GM21717 (cell line): ENCODE measurements around the gene NCOA1.

Experiments
- ATAC-seq: cut with Tn5 transposase; IDR thresholded peaks from one replicate; pipeline ENCODE4 v1.9.1; 2021; ENCODE audit warnings: mild to moderate bottlenecking, moderate library complexity; ENCODE audit not compliant: unreplicated experiment

NCOA1 gene

DNA sequence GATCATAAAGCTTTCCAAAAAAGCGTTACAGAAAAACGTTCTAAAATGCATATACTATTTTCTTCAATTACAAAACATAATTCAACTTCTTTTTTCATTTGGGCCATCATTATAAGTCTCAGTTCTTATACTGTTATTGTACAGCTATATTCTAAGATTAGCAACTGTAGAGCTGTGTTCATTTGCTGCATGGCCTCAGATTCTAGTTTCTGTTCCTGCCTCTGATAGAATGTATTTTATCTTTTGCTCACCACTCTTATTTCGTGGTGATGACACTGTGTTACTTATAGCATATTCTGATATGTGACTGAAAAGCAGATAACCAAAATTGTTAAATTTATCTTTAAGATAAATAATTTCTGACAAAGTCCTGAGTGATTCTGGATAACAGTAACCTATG, 234.9 kb downstream of the NCOA1 start:
- no peak for ATAC-seq

DNA sequence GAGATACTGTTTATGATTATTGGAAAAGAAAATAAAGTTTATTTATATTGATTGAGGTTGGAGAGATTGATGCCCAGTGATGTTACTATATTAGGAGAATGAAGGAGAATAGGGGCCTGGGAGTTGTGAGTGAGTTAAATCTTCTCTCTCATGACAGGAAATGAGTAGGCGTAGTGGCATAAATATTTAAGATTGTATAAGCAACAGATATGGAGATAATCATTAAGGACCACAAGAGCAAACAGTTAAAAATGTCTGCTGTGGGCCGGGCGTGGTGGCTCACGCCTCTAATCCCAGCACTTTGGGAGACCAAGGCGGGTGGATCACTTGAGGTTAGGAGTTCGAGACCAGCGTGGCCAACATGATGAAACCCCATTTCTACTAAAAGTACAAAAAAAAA, 239.4 kb downstream of the NCOA1 start:
- ATAC-seq: no peak

DNA sequence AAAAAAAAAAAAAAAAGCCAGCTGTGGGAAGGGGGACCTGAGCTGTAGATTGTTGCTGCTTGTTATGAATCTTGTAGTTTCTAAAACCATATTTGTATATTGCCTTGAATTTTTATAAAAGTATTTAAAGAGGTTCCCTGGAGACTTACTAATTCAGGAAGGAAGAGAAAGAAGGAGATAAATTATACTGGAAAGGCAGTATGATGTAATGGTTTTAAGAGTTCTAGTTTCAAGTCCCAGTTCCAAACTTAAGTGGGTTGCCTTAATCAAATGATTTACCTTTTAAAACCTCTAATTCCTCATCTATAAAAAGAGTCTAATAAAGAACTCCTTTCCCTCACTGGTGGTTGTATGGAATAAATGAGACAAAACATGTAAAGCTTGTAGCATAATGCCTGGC, 240.0 kb downstream of the NCOA1 start:
- no peak for ATAC-seq

DNA sequence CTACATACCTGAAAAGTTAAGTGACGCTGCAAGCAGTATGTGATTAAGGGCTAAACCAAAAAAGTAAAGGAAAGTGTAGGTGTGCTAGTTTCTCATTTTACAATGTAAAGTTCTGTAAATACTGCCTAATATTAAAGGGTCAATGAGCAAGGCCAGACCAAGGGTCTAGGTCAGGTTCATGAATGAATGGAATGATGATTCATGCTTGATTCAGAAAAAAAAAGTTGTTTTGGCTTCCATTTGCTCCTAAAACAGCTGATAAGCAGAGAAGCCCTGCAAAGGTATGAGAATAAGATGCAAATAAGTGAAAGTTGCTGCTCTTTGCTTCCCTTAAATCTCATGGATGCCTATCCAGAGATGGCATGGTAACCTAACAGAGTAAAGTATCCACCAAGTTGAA, 240.9 kb downstream of the NCOA1 start:
- no peak for ATAC-seq

DNA sequence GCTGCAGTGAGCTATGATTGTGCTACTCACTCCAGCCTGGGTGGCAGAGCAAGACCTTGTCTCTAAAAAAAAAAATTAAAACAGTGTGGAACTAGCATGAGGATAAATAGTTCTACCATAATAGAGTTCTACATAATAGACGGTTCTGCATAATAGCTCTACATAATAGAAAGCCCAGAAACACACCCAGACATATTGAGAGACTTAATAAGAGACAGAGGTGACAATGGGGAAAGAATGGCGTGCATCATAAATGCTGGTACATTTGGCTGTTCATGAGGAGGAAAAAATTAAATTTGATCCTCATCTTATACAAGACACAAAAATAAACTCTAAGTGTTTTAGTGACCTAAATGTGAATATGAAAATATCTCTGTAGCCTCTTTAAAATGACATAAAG, 243.7 kb downstream of the NCOA1 start:
- no peak for ATAC-seq

DNA sequence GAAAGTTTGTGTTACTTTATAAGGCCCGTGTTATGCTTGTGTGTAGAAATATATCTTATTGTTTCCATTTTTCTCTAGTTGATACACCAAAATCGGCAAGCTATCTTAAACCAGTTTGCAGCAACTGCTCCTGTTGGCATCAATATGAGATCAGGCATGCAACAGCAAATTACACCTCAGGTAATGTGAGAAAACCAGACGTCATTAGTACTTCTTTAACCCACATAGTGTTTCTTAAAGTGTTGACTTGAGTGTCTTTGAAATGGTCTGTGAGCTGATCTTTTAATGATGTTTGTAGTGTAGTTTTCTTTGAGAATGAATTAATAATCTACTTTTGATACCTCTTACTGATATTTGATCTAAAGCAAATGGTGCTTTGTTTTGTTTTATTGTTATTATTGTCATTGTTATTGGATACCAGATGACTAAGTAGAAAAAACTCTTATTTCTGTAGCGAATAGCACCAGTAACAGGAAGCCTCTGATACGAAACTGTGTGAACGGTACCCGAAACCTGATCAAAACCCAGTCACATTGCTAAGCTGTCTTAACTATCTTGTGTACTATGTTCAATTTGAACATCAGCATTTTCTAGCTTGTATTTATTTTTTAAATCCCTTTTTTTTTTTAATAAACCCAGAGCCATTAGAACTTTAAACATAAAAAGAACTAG, 248.4 kb downstream of the NCOA1 start:
- no peak for ATAC-seq

DNA sequence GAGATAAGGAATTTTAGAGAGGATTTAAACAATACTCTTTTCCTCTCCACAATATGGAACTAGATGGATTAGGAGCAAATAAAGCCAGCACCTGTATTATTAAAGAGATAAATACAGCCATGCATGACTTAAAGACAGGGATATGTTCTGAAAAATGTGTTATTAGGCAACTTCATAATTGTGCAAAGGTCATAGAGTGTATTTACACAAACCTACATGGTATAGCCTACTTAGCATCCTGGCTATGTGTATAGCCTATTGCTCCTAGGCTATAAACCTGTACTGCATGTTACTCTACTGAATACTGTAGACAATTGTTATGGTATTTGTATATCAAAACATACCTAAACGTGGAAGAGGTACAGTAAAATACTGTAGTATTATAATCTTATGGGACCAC, 249.1 kb downstream of the NCOA1 start:
- no peak for ATAC-seq

DNA sequence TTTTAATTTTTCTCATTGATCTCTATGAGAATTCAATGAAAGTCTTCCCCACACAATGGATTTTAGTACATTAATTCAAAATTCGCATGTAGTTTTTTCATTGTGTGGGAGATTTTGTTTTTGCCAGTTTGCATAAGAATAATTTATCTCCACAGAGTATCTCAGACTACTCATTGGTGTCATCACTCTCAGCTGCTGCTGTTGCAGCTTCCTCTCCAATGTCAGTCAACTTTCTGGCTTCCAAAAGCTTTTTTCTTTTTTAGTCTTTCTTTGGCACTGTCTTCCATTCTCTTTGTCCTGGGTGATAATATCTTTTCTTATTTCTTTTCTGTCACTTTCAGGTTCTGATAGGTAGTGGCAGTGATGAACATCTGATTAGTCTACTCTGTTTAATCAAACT, 251.7 kb downstream of the NCOA1 start:
- ATAC-seq: no peak

DNA sequence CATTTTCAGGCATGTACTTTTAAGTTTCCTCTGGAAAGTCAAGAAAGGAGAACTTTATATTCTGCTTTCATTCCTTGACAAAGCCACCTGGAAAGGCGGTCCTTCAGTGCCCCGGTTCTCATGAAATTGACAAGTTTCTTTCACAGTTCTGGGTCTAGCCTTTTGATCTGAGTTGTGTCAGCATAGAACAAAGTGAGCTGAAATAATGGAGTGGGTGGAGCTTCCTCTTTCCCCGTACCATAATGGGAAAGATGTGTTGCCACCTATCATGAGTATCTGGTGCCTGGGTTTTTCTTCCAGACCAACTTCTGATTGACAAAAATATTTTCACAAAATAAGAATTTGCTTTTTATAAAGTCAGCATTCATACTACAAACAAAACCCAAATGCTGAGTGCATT, 252.9 kb downstream of the NCOA1 start:
- ATAC-seq: no peak

DNA sequence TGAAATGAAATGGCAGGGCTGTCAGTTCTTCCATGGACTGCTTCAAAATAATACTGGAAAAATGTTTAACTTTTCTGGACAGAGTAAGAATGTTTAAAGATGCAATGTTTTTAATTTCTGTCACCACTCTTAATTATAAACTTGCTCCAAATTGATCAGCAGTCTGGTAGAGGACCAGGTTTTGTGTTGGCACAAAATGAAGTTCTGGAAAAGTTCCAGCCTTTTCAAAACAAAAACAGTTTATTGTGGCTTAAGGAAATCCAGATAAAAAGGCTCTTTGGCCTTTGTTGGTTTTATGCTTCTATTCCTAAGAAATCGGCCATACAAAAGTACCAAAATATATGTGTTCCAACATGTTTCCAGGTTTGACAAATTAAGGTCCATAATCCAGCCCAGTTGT, 253.3 kb downstream of the NCOA1 start:
- no peak for ATAC-seq

DNA sequence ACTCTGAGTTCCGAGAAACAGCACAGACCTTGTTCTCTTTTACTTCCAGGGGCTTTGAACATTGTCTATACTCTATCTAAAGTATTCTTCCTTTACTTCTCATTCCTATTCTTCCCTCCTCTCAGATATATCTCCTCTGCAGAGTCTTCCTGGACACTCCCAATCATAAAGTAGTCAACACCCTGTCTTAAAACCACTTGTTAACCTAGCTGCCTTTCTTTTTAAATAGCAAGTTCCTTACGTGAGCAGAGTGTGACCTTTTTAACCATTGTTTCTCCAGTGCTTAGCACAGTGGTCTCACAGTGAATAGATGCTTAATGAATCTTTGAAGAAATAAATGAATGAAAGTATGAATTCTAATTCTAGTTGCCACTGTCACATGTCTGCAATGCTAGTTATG, 254.8 kb downstream of the NCOA1 start:
- no peak for ATAC-seq

DNA sequence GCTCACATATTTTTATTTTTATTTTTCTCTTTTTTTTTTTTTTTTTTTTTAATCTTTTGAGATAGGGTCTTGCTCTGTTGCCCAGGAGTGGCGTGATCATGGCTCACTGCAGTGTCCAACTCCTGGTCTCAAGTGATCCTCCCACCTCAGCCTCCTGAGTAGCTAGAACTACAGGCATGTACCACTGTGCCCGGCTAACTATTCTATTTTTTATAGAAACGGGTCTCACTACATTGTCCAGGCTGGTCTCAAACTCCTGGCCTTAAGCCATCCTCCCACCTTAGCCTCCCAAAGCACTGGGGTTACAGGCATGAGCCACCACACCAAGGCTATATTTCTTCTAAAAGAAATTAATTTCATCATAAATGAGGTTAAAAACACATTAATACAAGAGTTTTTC, 256.2 kb downstream of the NCOA1 start:
- ATAC-seq: no peak

DNA sequence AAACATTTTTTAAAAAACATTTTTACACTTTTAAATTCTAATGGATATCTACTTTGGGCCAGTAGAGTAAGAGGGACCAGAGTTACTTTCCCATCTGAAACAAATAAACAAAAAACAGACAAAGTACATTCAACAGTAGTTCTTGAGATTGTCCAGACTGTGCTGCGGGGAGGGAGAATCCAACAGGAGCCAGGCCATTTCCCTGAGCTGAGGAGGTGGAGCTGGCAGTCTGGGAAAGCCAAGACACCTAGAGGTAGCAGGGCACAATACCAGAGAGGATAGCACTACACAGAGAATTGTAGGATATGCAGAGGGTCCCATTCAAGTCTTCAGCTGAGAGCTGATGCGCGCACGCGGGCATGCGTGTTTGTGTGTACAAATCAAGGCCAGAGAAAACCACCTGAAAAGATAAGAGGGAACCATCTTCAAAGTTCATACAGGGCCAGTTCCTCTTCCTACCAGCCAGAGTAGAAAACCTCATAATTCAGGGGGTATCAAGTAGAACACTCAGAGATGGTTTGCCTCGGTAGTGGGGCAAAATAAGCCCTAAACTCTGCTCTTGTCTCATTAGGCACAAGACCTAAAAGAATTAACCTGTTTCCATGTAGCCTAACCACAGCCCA, 258.1 kb downstream of the NCOA1 start:
- ATAC-seq: no peak

DNA sequence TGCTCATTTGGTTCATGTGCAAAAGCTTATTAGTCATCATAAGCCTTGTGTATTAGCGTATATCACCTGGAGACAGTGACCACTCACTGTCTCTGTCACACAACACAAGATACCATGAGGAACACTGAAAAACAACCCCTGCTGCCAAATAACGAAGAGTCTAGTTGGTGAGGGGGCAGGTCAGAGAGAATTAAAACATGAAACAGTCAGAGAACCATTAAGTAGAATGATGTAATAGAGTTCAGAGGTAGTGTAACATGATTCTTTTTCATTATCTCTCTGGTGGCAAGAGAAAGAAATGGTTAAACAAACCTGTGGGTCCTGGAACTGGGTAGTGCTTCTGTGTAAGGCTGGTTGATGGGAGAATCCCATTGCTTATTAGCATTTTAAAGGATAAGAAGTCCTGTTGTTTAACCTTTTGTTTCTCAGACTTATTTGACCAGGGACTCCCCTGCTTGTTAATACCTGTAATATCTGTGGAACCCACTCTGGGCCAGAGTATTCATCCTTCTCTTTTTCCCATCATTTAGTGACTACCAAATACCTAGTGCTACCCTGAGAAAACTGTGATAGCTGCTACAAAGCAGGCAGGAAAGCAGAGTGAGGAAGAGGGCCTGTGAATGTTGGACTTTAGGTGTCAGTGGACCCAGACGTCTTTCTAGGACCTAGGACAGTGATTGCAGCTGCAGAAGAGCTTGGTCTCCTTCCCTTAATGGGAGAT, 264.1 kb downstream of the NCOA1 start:
- ATAC-seq: no peak

DNA sequence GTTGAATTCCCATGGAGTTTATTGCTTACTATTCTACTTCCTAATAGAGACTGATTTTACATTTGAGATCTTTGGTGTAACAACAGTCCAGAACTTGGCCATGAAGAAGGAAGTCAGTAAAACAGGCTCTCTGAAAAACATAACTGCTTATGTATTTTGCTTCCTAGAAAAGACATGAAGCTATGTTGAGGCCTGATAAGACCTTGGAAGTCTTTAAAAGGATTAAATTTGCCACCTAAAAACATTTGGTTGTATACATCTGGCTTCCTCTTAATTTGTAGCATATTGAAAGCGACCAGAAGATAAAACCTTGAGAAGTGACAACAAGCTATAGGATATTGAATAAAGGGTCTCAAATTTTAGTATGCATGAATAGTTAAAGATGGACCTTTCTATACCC, 265.7 kb downstream of the NCOA1 start:
- ATAC-seq: no peak

DNA sequence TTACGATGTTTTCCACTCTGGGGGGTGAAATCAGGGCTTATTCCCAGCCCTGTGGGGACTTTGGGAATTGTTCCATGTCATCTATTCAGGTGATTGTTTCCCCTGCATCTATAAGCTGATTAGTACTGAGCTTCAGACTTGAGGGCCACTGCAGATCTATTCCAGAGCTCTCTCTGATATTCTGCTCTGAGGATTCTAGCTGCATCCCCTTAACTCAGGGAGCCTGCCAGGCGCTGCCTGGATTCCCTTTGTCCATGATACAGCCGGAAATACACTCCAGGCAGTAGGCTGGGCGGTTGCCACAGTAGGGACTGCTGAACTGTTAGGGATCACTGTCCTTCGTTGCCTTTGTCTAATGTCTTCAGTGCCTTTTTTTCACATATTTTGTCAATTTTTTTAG, 270.8 kb downstream of the NCOA1 start:
- no peak for ATAC-seq

DNA sequence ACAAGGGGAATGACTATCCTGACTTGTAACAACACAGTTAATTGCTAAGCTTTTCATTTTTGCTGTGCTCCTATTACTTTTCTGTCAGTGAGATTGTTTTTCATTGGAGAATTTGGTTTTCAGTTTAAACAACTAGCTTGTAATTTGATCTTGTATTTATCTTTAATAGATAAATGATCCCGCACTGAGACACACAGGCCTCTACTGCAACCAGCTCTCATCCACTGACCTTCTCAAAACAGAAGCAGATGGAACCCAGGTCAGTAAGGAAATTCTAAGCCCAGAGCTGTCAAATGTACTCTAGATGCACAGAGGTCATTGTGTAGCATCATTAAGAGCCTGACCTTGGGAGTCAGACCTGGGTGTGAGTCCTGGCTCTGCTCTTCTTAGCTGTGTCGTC, 271.5 kb downstream of the NCOA1 start:
- ATAC-seq: no peak

DNA sequence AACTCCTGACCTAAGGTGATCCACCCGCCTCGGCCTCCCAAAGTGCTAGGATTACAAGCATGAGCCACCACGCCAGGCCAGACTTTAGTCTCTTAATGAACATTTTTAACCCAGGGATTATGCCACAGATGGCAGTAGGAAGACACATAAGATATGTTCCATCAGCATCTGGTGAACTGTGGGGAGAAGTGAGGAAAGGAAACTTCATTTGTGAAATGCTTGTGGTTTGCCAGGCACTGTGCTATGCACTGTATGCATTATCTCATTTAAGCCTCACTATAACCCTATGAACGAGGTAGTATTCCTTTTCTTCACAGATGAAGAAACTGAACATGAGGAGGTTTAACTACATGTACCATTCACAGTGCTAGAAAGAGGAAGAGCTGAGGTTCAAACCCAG, 272.8 kb downstream of the NCOA1 start:
- ATAC-seq: no peak

DNA sequence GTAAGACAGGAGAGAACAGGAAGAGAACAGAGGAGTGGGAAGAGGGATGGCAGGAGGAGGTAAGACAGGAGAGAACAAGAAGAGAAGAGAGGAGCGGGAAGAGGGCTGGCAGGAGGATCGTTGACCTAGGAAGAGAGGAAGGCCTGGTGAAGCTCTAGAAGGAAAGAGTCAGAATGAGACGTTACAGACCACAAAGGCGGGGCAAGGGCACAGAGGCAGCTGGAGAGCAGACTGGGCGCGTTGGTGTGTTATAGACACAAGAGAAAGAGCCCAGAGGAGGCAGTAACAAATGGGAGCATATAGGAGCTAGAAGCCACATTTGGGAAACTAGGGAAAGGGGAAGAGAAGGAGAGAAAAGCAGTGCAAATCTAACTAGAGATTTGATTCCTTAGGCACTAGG, 275.6 kb downstream of the NCOA1 start:
- no peak for ATAC-seq

DNA sequence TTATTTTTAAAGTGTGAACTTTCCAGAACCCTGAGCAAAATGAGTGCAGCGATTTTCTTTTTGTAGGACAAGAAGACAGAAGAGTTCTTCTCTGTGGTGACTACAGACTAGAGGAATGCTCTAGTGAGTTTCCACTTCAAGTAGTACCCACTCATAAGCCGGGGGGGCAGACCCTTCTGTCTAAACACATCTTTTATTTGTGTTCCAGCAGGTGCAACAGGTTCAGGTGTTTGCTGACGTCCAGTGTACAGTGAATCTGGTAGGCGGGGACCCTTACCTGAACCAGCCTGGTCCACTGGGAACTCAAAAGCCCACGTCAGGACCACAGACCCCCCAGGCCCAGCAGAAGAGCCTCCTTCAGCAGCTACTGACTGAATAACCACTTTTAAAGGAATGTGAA, 277.0 kb downstream of the NCOA1 start:
- ATAC-seq: no peak

DNA sequence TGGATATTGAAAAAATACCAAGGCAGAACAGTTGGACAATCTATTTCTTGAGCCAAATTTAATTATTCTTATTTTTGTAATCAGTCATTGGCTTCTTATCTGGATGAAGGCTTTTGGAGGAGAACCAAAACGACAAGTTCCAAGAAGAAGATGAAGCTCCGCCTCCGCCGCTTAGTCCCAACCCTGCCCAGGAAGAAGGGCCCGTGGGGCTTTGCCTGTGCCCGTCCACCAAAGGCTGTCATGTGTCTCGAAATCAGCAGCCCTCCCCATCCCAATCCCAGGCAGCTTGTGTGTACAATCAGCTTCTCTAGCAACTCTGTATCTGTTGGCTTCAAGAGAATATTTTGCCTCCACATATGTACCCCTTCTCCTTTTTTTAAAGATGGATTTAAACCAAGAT, 277.5 kb downstream of the NCOA1 start:
- no peak for ATAC-seq

DNA sequence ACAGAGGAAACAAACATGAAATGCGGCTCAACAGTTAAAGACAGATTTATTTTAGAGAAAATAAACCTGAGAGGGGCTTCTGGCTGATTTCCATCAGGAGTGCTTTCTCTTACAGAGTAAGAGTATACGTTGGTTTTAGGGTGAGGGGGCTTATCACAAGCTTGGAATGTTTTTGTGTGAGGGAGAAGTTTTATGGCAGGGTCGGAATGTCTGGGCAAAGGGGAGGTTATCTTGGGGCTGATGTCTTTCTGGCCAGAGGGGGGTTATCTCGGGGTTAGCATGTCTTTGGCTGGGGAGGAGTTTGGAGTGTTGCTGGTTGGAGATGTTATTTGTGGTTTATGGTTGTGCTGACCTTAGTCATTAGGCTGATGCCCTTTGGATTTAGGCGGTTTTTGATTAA, 280.0 kb downstream of the NCOA1 start:
- ATAC-seq: no peak
